ENCODE data around the gene HDDC2. TPM values are rescaled to one million over a fixed set of nuclear protein-coding genes. Genes with fewer than 3 reads are reported as not detected.
A peak's percentile ranks its signal among the peaks of the same experiment; 100 is the strongest.

Gene HDDC2
- total RNA-seq, 3 donors from 2014 or later: 89.5 to 114 (median 92.8) TPM

DNA sequence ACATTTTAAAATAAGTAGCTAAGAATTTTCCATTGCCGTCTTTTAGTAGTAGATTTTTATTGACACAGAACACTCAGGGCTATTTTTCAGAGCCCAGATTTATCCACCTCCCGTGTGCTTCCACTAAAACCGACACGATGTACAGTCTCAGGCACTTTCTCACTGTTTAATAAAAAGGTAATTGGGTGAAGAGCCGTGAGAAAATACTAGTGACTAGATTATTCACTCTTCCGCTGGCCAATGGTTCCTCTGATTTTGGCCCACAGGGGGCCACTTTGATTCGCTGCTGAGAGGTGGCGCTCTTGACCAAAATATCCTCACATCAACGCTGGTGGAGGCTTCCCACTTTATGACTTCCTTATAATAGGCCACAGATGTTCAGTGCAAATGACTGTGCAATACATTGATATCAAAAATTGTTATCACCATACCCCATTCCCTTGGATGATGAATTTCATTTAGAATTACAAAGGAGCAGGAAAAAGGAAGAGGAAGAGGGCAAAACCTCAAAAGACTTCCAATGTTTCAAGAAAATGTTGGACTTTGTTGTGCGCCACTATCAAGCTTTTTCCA is 12.3 kb upstream of the HDDC2 start:
- Mint-ChIP-seq H3K9me3 (no peaks in the 10 kb centered on the region), H3K27me3 (ENCODE audit: low read depth) (peaks cover 14% of the 10 kb centered on the region), H3K36me3 (ENCODE audit: insufficient read depth) (no peaks in the 10 kb centered on the region), H3K4me3 (no peak overlapping the region), H3K4me1 (ENCODE audit: low read depth) (no peaks in the 10 kb centered on the region)
- ATAC-seq: peak; percentile 67 to 70
- peak; percentile 21 for DNase-seq

DNA sequence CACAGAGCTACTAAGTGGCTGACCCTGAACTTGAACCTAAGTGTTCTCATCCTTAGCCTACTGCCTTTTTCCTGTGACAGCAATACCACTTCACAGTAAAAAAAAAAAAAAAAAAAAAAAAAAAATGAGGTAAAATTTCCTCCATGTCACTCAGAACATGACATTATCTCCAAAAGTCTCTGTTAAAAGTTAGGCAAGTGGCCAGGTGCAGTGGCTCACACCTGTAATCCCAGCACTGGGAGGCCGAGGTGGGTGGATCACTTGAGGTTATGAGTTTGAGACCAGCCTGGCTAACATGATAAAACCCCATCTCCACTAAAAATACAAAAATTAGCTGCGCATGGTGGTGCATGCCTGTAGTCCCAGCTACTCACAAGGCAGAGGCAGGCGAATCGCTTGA is 11.2 kb upstream of the HDDC2 start:
- Mint-ChIP-seq H3K36me3 (ENCODE audit: insufficient read depth) (no peaks in the 10 kb centered on the region), H3K9me3 (no peaks in the 10 kb centered on the region), H3K27me3 (ENCODE audit: low read depth) (peaks cover 15% of the 10 kb centered on the region), H3K4me3 (no peak overlapping the region), H3K4me1 (ENCODE audit: low read depth) (peaks cover 2% of the 10 kb centered on the region)
- DNase-seq: no peak
- no peak for ATAC-seq

DNA sequence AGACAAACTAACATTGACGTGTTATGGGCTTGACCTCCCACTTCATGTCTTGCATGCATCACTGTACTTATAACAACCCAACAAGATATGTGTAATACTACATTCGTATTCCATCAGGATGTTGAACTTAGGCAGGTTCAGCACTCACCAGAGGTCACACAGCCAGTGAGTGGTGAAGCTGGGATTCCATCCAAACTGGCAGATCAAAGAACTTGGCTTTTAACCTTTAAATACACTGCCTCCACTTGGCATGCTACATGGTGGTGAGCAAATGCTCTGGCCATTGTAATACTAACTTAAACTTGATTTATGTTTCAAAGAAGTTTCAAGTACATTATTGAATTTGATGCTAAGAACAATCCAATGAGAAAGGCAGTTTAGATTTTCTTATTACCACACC is 10.7 kb upstream of the HDDC2 start:
- no peak for DNase-seq
- H3K9me3 Mint-ChIP-seq: no peaks in the 10 kb centered on the region
- H3K4me3 Mint-ChIP-seq: no peak overlapping the region
- no peak for ATAC-seq
- no peaks in the 10 kb centered on the region for H3K36me3 Mint-ChIP-seq (ENCODE audit: insufficient read depth)
- peaks cover 14% of the 10 kb centered on the region for H3K27me3 Mint-ChIP-seq (ENCODE audit: low read depth)
- H3K4me1 Mint-ChIP-seq (ENCODE audit: low read depth): peaks cover 3% of the 10 kb centered on the region

DNA sequence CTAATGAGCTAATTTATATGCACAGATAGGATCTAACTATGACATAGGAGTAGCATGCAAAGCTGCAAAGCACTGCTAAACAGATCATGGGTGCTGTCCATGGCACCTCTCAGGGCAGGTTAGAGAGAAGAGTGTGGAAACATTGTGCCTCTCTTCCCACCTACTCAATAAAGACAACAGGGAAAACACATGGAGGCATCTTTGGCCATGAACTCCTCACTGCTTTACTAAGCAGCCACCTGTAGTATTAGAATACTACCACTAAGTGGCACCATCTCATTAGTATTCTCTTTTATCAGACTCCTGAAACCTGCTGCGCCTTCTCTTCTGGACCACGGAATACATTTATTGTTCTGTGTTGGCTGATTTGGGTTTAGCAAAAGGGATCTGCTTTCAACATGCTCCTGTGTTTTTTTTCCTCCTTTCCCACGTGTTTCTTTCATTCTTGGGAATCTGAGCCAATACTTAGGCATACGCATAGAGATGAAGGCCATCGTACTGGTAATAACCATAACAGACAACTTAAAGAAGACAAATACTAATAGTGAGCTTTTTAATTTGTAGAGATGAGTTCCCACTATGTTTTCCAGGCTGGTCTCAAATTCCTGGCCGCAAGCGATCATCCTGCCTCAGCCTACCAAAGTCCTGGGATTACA is 9.4 kb upstream of the HDDC2 start:
- Mint-ChIP-seq H3K4me3 (no peak overlapping the region), H3K9me3 (no peaks in the 10 kb centered on the region), H3K4me1 (ENCODE audit: low read depth) (peaks cover 3% of the 10 kb centered on the region), H3K36me3 (ENCODE audit: insufficient read depth) (no peaks in the 10 kb centered on the region), H3K27me3 (ENCODE audit: low read depth) (peaks cover 9% of the 10 kb centered on the region)
- ATAC-seq: peak; percentile 84 to 86
- no peak for DNase-seq

DNA sequence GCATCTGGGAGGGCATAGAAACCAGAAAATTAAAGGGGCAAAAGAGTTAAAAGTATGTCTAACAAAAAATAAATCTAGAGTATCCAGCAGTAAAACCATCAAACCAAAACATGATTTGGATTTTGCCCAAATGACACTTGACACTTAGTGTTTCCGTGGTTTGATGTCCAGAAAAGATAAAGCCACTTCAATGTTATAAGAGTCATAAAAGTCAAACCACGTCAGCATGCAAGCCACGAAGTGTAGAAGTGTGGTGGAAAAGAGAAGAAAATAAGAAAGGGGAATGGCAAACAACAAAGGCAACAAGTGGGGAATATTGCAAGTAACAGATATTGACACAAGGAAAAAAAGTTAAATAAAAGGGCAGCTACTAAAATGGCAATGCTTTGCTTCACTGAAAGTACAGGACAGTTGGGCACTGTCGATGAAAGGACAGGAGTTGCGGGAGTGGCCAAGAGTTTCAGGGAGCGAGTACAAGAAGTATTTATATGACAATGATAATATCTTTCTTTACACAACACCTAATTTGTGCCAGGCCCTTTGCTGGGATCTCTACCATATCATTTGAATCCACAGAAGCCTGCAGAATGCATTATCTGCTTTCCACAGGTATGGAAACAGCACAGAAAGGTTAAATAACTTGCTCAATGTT is 6.3 kb upstream of the HDDC2 start:
- ATAC-seq (no peak), DNase-seq (no peak)
- H3K4me3 Mint-ChIP-seq: no peak overlapping the region
- H3K36me3 Mint-ChIP-seq (ENCODE audit: insufficient read depth): no peaks in the 10 kb centered on the region
- no peaks in the 10 kb centered on the region for H3K9me3 Mint-ChIP-seq
- H3K27me3 Mint-ChIP-seq (ENCODE audit: low read depth): peaks cover 9% of the 10 kb centered on the region
- H3K4me1 Mint-ChIP-seq (ENCODE audit: low read depth): peaks cover 9% of the 10 kb centered on the region

DNA sequence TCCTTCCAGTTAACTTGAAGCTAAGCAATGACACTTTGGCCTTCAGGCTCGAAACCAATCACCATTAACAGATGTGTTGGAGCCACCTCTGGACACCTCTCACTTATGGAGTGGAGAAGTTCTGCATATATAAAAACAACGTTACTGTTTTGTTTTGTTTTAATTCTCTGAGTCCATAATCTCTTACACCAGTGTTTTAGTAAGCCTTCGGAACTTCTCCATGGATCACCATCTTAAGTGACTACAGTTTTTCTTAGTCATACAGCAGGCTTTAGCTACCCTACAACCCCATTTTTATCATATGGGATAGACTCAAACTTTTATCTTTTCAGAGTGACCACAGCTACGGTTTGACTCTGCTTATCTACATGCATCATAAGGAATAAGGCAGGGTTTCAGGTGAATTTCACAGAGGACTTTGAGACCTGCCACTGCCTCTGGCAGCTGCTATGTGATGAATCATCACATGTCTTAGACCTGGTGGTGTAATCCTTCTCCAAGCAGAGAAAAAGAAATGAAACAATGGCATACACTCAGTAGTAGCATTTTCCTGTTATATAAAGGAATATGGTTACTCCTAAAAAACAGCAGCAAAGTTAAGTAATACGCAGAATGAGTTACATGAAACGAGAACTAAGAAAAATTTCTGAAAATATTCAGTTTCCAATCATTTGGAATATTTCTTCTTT is 5.5 kb upstream of the HDDC2 start:
- peaks cover 17% of the 10 kb centered on the region for H3K4me1 Mint-ChIP-seq (ENCODE audit: low read depth)
- DNase-seq: no peak
- H3K4me3 Mint-ChIP-seq: no peak overlapping the region
- H3K9me3 Mint-ChIP-seq: no peaks in the 10 kb centered on the region
- H3K36me3 Mint-ChIP-seq (ENCODE audit: insufficient read depth): no peaks in the 10 kb centered on the region
- no peak for ATAC-seq
- peaks cover 7% of the 10 kb centered on the region for H3K27me3 Mint-ChIP-seq (ENCODE audit: low read depth)

DNA sequence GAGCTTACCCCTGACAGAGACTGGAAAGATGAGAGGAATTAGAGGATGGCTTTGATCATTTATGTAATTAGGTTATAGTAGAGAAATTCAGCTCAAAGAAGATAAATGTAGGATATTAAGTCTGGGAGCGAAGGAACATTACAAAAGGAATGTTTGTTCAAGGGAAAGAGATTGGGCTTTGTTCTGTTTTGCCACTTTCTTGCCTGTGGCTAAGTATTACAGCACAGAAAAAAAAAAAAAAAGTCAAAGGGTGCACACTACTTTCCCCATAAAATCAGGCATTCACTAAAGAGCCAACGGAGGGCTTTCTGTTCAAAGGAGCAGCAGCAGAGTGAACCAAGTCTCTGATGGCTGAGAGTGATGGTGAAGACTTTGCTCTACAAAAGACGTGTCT is 5.0 kb upstream of the HDDC2 start:
- Mint-ChIP-seq H3K36me3 (ENCODE audit: insufficient read depth) (no peaks in the 10 kb centered on the region), H3K4me1 (ENCODE audit: low read depth) (peaks cover 20% of the 10 kb centered on the region), H3K9me3 (no peaks in the 10 kb centered on the region), H3K27me3 (ENCODE audit: low read depth) (peaks cover 5% of the 10 kb centered on the region), H3K4me3 (no peak overlapping the region)
- no peak for ATAC-seq
- DNase-seq: no peak

DNA sequence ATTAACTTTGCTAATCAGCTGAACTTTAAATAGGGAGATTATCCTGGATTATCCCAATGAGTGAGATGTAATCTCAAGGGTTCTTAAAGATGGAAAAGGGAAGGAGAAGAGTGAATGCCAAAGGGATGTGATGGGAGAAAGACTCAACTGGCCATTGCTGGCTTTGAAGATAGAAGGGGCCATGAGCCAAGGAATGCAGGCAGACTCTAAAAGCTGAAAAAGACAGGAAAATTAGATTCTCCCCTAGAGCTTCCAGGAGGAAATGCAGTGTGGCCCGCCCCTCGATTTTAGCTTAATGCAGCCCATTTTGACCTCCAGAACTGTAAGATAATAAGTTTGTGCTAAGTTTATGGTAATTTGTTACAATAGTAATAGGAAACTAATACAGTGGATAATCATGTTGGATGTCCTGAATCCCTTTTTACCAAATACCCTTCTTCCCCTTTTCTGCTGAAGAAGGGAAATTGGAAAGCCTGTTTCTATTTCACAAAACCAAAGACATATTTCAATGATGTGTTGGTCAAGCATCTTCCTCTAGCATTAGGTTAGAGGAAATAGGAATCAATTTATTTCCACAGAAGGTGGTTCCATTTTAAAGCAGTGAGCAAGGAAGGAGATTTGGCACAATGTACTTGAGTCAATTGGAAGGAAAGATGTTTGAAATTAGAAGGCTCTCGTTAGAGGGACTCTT is 3.3 kb upstream of the HDDC2 start:
- DNase-seq (no peak), ATAC-seq (no peak)
- Mint-ChIP-seq H3K27me3 (ENCODE audit: low read depth) (peaks cover 2% of the 10 kb centered on the region), H3K9me3 (no peaks in the 10 kb centered on the region), H3K4me3 (no peak overlapping the region), H3K36me3 (ENCODE audit: insufficient read depth) (peaks cover 3% of the 10 kb centered on the region), H3K4me1 (ENCODE audit: low read depth) (peaks cover 30% of the 10 kb centered on the region)

DNA sequence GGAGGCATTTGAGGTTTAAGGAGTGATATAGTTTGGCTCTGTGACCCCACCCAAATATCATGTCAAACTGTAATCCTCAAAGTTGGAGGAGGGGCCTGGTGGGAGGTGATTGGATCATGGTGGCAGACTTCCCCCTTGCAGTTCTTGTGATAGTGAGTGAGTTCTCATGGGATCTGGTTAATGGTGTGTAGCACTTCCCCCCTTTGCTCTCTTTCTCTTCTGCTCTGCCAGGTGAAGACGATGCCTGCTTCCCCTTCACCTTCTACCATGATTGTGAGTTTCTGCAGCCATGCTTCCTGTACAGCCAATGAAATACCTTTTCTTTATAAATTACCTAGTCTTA is 1.7 kb upstream of the HDDC2 start:
- Mint-ChIP-seq H3K27me3 (ENCODE audit: low read depth) (peaks cover 2% of the 10 kb centered on the region), H3K4me1 (ENCODE audit: low read depth) (peaks cover 45% of the 10 kb centered on the region), H3K36me3 (ENCODE audit: insufficient read depth) (peaks cover 16% of the 10 kb centered on the region), H3K4me3 (peak overlapping the region; percentile 90), H3K9me3 (no peaks in the 10 kb centered on the region)
- no peak for ATAC-seq
- no peak for DNase-seq

DNA sequence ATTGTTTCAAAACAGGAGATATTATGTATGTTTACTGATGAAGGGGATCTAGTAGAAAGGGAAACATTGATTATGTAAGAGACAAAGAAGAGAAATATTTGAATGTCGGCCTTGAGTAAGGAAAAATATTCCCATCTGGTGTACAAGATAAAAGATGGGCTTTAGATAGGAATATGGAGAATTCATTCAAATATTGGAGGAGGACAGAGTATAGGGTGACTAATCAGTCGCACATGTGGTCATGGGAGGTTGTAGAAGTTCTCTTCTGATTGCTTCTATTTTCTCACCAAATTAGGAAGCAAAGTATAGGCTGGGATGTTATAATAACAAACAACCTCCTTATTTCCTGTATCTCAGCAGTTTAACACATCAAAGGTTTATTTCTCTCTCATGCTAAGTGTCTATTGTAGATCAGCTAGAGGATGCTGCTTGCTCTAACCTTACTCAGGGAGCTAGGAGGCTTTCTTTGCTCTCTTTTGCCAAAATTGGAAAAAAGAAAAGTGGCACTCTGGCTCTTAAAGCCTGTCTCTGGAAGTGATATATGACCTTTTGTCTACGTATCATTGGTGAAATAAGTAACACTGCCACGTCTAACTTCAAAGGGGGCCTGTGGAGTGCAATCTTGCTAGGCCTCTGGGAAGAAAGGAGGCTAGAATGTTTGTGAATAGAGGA is 1.2 kb upstream of the HDDC2 start:
- Mint-ChIP-seq H3K36me3 (ENCODE audit: insufficient read depth) (peaks cover 20% of the 10 kb centered on the region), H3K4me3 (peak overlapping the region; percentile 90), H3K4me1 (ENCODE audit: low read depth) (peaks cover 47% of the 10 kb centered on the region), H3K27me3 (ENCODE audit: low read depth) (peaks cover 1% of the 10 kb centered on the region), H3K9me3 (no peaks in the 10 kb centered on the region)
- ATAC-seq (no peak), DNase-seq (no peak)

DNA sequence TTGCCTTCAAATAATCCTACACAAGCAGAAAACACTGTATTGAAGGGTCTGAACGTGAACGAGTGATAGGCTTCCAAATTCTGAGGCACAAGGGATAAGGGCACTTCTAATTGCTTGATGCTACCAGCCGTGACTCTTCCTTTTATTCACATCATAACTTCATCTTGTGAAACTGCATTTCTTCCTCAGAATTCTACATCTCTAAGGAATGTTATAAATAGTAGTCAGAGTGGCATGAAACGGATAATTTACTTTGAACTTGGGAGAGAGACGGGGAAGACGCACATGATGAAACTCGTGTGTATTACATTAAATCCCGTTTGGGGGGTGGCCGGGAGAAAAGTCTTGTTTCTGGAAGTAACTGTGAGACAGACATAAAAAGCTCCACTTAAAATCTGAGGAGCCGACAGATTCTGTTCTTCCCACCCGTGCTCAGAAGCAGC is 754 bp downstream of the HDDC2 start:
- DNase-seq (no peak), ATAC-seq (no peak)
- Mint-ChIP-seq H3K27me3 (ENCODE audit: low read depth) (no peaks in the 10 kb centered on the region), H3K4me1 (ENCODE audit: low read depth) (peaks cover 58% of the 10 kb centered on the region), H3K9me3 (no peaks in the 10 kb centered on the region), H3K36me3 (ENCODE audit: insufficient read depth) (peaks cover 34% of the 10 kb centered on the region), H3K4me3 (peak overlapping the region; percentile 90)

DNA sequence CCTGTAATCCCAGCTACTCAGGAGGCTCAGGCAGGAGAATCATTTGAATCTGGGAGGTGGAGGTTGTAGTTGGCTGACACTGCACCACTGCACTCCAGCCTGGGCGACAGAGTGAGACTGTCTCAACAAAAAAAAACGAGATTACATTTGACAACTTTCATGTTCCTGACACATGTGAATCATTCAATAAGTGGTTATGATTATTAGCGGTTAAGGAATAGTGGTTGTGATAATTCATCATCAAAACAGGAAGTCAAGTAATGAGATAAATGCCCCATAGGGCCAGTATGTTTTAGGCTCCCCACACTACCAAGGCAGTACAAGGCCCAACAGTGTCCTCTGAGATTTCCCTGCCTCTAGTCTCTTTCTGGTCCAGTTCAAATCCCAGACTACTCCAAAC is 2.5 kb downstream of the HDDC2 start:
- H3K27me3 Mint-ChIP-seq (ENCODE audit: low read depth): no peaks in the 10 kb centered on the region
- DNase-seq: no peak
- H3K4me3 Mint-ChIP-seq: peak overlapping the region; percentile 90
- H3K36me3 Mint-ChIP-seq (ENCODE audit: insufficient read depth): peaks cover 47% of the 10 kb centered on the region
- H3K9me3 Mint-ChIP-seq: no peaks in the 10 kb centered on the region
- H3K4me1 Mint-ChIP-seq (ENCODE audit: low read depth): peaks cover 69% of the 10 kb centered on the region
- ATAC-seq: no peak

DNA sequence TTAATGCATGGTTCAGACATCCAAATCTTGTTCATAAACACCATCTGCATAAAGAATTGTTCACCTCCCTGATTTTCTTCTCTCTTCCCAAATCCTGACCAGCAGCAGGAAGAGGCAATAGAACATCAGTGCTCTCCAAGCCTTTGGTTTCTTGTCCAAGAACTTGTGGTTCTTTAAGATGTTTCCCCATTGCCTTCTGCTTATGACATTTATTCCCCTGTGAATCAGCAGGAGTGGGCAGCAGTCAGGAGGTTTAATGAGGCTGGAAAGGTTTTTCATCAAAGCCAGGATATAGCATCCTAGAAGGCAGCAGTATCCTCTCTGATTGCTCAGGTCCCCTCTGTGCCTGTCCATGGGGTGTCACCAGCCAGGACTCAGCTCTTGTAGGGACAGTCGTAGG is 5.3 kb downstream of the HDDC2 start:
- Mint-ChIP-seq H3K4me1 (ENCODE audit: low read depth) (peaks cover 58% of the 10 kb centered on the region), H3K4me3 (no peak overlapping the region), H3K27me3 (ENCODE audit: low read depth) (no peaks in the 10 kb centered on the region), H3K36me3 (ENCODE audit: insufficient read depth) (peaks cover 68% of the 10 kb centered on the region), H3K9me3 (no peaks in the 10 kb centered on the region)
- ATAC-seq: no peak
- DNase-seq: no peak

DNA sequence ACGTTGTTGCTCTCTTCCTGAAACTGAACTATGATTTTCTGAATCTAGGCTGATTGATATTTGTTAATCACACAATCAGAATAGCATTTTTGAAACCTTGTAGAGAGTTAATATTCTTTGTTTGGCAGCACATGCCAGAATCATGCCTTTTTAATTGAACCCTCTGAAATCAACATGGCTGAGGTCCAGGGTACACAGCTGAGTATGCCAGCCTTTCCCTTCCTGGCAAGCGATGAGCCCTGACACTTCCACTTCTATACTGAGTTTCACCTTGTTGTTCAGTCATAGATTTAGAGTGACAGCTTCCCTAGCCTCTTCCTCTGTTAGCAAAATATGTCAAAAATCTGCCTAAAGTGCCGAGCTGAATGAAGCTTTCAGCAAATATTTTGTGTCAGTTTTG is 6.8 kb downstream of the HDDC2 start:
- H3K27me3 Mint-ChIP-seq (ENCODE audit: low read depth): no peaks in the 10 kb centered on the region
- peaks cover 46% of the 10 kb centered on the region for H3K4me1 Mint-ChIP-seq (ENCODE audit: low read depth)
- H3K36me3 Mint-ChIP-seq (ENCODE audit: insufficient read depth): peaks cover 76% of the 10 kb centered on the region
- H3K9me3 Mint-ChIP-seq: no peaks in the 10 kb centered on the region
- DNase-seq: no peak
- H3K4me3 Mint-ChIP-seq: no peak overlapping the region
- ATAC-seq: no peak
